IPS DF 4.7 (cell line): ENCODE measurements around the gene MRPL22.
"Not testable (repeated sequence)": the region's sequence is repeated elsewhere in the genome, so short reads cannot be mapped to it uniquely, and the experiment has no call there.

Experiments used
- DNase-seq: peaks from one replicate; pipeline ENCODE4 v3.0.0-alpha.2; 2013; ENCODE audit warnings: low spot score; ENCODE audit errors: extremely low read depth

Gene MRPL22

DNA sequence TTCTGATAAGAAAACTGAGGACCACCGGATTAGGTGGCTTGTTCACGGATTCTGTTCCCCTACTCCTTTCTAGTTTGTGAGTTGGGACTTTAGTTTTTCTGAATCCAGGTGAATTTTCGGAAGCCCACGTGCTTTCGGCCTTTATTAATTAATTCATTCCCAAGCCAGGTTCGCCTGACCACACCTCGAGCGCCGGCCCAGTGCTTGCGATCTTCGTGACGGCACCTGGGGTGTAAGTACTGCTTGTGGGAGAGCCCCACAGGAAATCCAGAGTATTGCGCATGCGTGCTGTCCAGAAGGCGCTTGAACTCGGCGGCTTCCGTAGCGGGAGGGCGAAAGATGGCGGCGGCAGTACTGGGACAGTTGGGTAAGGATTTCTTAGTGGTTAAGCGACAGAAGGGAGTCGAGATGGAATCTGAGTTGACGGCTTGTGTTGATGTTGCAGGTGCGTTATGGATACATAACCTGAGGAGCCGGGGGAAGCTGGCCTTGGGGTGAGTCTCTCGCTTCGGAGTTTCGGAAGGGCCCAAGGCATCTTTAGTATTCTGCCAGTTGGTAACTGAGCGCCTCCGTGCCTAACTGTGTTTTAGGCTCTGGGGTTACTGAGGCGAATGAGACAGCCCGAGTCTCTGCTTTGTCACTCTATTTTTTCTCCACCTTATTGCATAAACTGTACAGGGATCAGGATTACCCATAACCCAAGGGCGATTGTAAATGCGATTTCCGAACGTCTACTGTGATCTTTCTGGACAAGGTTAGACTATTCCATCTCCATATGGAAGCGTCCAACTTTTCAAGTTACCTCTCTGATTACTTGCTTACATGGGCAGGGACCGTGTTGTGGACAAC lies at the start of gene MRPL22:
Gene MRPL22 (plus strand): TSS at position 302 of the 849 bp plus-strand sequence. CDS start 38 bp downstream, at position 340.
- DNase-seq: peak; percentile 74

DNA sequence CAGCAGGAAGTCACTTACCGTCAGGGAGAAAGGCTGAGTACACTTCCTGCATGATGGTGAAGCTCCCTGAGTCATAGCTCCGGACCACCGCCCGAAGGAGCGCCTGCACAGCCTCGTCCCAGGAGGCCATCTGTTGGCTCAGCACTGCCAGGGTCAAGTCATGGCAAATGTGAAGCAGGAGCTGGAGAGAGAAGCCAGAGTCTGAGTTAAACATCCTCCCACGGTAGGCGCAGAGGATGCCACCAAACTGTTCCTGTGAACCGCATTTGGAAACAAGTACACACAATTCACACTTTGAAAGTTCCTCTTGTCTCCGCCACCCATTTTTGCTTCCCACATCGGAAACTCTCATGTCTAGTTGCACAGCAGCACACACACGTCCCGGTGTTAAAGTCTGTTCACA lies 48.5 kb upstream of the MRPL22 start:
- DNase-seq: no peak

DNA sequence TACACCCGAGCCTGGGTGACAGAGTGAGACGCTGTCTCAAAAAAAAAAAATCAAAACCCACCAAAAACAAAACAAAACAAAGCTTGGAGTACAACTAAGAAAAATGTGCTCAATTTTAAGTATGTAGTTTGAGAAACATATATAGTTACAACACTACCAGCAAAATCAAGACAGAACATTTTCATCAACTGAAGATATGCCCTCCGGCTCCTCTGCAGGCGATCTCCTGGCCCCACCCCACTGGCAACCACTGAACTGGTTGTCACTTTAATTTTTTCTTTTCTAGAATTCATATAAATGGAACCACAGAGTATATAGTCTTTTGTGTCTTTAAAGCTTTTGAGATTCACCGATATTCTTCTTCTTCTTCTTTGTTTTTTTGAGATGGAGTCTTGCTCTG lies 47.5 kb upstream of the MRPL22 start:
- DNase-seq: no peak

DNA sequence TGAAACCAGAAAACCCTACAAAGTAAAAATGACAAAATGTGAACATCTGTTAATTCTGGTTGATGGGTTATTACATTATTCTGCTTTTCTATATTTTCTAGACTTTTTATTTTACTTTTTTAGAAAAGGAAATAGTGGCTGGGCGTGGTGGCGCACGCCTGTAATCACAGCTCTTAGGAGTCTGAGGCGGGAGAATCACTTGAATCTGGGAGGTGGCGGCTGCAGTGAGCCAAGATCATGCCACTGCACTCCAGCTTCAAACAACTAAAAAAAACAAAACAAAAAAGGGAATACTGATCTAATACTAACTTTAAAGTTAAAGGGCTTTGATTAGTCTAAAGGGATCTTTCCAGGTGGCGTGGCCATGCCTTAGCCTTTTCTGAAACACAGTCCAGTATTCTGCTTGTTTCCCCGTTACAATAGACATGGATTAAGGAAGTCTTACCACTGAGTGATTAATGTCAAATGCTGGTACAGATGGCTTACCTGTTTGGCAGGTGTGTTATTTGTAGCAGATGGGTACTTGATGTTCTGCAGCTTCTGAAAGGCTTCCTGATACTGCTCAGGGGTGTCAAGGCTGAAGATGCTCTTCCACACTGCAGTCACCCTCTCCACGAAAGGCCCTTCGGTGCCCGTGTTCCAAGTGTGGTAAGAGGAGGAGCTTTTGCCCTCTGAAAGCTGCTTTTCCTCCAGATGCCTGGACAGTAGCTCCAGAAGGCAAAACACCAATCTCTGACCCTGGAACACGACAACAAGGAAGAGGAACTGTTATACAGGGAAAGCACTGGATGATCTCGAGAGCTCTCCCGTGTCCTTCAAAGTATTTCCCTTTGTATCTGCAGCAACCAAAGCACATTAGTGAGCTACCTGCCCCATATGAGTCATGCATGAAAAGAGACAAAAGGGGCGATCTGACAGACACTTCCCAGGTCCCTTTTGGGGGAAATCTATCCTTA lies 45.0 kb upstream of the MRPL22 start:
- no peak for DNase-seq

DNA sequence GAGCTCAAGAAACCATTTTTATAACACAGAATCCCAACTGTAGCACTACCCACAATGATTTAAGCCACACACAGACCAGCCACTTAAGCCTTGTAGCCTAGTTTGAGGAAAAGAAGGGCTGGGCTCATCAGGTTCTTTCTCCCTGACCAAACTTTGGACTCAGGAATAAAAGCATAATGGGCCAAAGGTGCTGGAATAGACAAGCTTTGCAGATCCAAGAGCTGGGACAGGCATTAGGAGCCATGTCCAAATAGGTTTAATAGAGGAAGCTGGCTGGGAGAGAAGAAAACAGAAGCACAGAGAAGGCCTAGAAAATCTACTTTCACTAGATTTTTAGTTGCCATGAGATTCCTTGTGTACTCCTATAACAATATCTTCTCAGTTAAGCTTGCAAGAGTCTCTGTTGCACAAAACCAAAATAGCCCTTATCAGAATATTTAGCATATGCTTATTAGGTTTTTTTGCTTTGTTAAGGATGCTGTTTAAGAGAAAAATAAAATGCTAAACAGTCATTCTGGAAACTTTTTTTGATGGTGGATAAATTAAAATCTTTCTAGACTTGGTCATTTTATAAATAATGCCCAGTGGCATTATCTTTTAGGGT lies 44.2 kb upstream of the MRPL22 start:
- DNase-seq: no peak

DNA sequence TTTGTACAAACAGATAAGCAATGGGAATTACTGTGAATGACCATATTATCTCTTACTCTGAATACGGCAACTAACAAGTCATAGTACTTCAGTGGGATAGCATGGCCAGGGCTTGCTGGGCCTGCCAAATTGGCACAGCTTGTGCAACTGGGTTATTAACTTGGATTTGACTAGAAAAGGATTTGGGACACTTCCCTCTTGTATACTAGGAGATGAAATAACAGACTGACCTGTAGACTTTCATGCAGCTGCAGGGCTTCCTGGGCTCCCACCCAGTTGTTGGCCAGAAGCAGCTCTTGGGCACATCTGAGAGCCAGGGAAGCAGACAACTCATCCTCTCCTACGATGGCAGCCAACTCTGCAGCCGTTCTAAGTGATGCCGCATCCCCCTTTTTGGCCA lies 42.7 kb upstream of the MRPL22 start:
- DNase-seq: no peak

DNA sequence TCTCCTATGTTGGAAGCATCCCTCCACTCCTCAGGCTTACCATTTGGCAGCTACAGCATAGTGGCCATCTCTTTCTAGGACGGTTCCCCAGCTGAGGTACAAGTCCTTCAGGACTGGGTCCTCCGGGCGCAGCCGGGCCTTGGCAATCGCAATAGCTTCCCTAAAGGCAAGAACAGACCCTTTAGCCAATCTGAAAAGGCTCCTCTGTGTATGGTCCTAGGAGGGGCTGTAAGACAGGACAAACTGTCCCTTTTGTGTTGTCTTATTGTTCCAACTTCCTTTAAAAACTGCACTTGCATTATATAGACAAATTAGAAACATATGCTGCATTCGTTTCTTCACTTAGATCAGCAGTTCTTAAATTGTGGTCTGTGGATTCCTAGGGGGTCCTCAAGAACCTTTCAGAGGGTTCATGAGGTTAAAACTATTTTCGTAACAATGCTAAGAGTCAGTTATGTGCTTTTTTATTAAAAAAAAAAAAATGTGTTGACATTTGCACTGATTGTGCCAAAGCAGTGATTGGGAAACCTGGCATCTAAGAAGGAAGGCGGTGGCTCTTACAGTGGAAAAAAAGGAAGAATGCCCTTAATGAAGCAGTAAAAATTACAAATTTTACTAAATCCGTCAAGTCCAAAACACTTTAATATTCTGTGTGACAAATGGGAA lies 41.6 kb upstream of the MRPL22 start:
- no peak for DNase-seq

DNA sequence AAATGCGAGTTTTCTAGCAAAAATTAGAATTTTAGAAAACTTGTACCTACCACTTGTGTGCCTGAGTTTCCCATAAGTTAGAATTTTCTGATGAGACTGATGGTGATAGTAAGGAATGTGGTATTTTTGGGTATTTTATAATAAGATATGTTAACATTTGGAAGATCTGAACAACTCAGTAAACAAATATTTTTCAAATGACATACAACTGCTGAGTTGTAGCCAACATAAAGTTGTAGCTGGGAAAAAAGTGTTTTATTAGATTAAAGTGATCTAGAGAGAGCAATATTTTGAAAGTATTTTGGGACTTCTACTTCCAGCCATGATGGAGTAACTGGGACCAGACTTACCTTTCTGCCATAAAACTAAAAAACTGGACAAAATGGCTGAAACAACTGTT lies 40.8 kb upstream of the MRPL22 start:
- no peak for DNase-seq

DNA sequence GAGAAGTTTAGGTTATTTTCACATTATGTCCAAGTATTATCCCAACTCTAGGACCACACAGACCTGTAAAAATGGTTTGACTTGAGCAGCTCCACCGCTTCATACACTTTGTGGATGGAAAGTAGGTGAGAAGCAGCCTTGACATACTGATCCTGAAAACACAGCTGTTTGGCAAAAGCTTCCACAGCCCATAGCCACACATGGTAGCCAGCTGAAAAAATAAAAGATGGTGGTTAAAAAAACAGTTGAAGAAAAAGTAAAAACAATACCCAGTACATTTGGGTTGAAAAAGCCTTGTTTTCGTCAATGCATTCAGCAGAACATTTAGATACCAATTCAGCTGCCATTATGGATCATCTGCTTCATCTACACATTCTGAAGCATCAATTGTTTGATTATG lies 39.6 kb upstream of the MRPL22 start:
- DNase-seq: no peak

DNA sequence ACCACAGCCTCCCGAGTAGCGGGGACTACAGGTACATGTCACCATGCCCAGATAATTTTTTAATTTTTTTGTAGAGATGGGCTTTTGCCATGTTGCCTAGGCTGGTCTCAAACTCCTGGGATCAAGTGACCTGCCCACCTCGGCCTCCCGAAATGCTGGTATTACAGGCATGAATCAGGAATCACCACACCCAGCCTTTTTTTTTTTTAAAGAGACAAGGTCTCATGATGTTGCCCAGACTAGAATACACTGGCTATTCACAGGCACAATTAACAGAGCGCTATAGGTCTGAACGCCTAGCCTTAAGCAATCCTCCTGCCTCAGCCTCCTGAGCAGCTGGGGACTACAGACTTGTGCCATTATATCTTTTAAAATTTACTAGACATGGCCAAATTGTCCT lies 39.0 kb upstream of the MRPL22 start:
- DNase-seq: no peak

DNA sequence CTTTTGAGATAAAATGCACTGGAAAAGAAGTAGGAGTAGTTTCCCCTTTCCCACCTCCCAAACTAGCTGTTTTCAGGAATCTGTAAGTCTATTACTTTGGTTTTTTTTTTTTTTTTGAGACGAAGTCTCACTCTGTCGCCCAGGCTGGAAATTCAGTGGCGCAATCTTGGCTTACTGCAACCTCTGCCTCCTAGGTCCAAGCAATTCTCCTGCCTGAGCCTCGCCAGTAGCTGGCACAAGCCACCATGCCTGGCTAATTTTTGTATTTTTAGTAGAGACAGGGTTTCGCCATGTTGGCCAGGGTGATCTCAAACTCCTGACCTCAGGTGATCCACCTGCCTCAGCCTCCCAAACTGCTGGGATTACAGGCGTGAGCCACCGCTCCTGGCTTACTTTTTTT lies 35.3 kb upstream of the MRPL22 start:
- not testable (repeated sequence) for DNase-seq

DNA sequence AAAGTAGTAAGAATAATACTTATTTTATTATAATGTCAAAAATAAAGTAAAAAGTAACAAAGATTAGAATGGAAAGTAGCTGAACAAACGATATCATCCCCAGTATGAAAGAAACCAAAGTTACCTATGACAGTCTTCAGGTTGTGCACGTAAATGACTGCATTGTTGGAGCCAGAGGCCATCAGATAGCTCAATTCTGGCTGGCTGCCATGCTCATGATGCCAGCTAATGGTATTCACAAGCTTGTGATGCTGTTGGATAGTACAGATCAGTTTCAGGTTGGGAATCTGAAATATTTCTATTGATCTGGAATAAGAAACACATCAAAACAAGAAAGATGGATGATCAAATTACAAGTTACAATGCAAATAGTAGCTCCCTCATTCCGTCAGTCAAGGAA lies 24.0 kb upstream of the MRPL22 start:
- DNase-seq: no peak

DNA sequence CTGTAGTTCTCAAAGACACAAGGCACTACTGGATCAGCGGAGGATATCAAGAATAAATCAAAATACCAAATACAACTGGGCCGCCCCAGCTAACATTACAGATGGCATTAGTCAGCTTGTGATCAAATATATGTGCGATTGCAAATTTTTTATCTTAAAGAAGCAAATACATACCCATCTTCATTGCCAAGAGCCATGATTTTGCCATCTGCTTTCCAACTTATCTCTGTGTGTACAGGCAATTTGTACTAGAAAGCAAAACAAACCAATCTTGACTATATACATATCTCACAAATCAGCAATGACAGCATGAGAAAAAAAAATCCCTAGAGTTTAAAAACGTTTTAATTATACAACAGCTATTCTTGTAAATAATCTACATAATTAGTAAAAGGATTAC lies 23.1 kb upstream of the MRPL22 start:
- DNase-seq: no peak

DNA sequence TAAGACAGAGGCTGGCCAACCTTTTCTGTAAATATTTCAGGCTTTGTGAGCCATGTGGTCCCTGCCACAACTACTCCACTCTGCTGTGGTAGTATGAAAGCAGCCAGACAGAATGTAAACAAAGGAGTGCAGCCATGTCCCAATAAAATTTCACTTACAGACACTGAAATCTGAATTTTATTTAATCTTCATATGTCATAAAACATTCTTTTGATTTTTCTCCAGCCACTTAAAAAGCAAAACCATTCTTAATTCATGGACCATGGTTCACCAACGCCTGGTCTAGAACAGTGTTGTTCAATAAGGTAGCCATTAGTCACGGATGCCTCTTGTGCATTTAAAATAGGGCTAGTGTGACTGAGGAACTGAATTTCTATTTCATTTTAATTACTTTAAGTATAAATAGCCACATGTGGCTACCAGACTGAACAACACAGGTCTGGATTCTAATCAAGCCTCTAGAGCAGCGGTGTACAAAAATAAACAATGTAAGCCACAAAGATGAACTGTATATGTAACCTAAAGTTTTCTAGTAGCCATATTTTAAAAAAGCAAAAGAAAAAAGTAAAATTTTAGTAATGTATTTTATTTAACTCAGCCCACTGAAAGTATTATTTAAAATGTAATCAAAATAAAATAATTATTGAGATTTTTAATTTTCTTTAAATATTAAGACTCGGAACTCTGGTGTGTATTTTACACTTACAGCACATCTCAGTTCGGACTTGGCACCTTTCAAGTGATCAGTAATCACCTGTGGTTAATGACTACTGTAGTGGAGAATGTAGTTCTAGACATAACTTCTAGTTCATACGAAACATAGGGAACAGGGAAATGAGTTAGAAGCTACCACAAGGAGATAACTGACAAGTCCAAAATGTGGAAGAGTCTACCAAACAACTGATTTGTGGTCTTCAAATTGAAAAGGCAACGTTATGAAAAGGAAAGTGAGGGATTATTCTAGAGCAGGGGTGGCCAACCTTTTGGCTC lies 17.1 kb upstream of the MRPL22 start:
- DNase-seq: no peak

DNA sequence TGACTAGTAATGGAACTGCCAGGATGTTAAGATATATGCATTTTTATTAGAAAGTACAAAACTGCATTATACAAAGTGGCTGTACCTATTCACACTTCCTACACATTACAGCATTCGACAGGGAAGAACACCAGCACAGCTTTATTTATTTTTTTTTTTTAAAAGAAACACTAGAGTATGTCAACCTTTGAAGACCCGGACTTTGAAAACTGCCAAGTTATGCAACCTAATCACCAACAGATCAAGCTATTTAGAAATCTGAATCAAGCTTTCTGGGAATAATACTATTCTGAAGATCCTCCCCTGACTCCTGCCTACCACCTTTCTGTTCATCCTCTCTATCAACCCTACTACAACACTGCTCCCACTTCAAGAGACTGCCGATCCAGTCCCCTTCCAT lies 7.3 kb upstream of the MRPL22 start:
- no peak for DNase-seq

DNA sequence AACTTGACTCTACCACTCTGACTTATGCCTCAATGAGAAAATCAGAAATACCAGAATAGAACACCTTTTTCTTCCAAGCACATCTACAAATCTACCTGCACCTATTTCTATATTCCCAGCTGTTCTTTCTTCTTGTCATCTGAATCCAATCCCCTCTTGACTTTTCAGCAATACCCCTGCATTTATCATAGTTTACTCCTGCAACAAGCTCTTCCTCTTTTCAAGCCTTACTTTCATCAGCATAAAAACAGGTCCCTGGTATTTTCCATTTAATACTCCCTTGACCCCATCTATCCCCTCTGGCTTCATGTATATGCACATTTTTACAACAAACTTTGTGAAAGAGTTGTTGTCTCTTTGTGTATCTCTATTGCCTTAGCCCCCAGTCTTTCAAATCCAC lies 6.0 kb upstream of the MRPL22 start:
- no peak for DNase-seq

DNA sequence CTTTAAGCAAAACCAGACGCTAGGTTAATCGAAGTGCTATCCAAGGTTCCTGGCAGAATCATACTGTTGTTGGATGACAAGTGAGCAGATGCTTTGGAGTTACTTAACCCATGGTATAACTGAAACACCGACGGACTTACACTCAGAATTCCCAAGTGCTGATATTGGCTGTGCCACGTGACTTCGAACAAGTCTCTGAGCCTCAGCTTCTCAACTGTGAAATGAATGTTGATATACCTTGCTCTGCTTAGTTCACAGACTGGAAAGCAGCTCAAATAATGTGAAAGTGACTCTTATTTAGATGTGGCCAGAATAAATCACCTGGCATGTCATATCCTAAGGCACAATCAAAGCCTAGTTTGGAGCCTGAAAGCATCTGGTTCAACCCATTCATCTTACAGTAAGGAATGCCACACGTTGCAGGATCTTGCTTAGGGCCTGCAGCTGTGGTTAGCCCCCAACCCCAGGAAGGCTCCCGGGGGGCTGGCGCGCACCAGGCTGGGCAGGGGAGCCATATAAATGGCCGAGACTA lies 3.6 kb upstream of the MRPL22 start:
- DNase-seq: no peak

DNA sequence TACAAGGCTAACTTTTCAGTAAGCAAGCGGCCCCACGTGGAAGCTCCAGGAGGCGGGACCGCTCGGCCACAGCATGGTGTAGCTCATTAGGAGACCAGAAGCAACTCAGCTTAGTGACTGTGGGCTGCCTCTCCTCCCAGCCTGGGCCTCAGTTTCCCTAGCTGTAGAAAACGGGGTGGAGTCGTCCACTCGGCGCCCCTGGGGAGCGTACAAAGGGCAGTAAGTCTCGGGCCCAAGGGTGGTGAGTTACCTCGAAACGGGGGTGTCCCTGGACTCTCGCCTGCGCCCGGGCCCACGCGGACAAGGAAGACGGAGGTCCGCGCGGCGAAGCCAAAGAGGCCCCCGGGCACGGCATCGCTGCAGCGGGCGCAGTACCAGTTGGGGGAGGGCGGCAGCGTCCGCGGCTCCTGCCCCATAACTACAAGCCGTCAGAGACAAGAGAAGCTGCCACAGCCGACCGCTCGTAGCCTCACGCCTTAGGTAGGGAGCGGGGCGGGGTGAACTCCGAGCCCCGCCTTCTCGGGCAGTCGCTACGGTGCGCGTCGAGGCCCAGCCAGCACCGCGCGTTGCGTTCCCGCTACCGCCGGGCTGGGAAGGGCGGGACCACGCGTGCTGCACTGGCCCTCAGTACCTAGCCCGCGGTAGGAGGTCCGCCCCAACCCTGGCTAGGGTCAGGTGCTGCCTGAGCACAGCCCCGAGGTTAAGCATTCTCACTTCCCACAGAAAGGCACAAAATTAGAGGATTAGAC lies 3.0 kb upstream of the MRPL22 start, which contains the start of gene GEMIN5:
Gene GEMIN5 (minus strand): TSS at position 494 of the 749 bp plus-strand sequence. CDS start 78 bp downstream, at position 416.
- peak; percentile 53 for DNase-seq

DNA sequence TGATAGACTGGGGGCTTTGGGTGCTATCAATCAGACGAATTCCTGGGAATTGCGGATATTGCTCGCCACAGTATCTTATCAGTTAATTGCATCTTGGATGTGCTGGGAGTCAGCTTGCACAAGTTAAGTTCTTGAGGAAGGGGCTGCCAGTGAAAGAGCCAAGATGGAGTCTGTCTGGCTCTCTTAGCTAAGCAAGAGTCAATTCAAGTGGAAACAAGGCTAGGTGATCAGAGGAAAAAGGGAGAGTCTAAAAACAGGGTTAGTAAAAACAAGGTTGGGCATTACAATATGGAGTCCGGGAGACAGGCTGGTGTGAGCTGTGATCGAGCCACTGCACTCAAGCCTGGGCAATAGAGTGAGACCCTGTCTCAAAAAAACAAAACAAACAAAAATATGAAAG lies 1.5 kb upstream of the MRPL22 start:
- not testable (repeated sequence) for DNase-seq
